A549 (cell line): ENCODE data around the gene ADK. TPM values are rescaled to one million over a fixed set of nuclear protein-coding genes. Genes with fewer than 3 reads are reported as not detected.

Source experiments
- ATAC-seq, 2 experiments: fragments of 200-7000 bp in 1 of 2; fragments of >200 bp in 1 of 2; cut with Nextera tagmentation in 1 of 2; cut with Tn5 transposase in 1 of 2; 3 replicates each; pipeline versions ENCODE4 v1.8.0 to v1.9.1; 2018 to 2020; ENCODE audit warnings: mild to moderate bottlenecking in 1 of 2, moderate library complexity in 1 of 2
- CTCF ChIA-PET: fragments of 300-600 bp; sonication (Branson Sonifier 250); formaldehyde crosslinking; extraction: SDS; loops from one replicate; lab custom pipeline; 2021; ENCODE audit warnings: antibody characterized with exemption, inconsistent platforms; lab: Yijun Ruan, JAX
- POLR2A ChIA-PET: fragments of 350-600 bp; formaldehyde crosslinking; extraction: SDS; loops from one replicate; lab custom pipeline; 2021; ENCODE audit warnings: antibody characterized with exemption, inconsistent platforms; lab: Yijun Ruan, JAX
- DNase-seq, 2 experiments: peaks; one replicate each; pipeline versions ENCODE4 v3.0.0 to v3.0.0-alpha.2; 2011 to 2016; ENCODE audit warnings: low read depth in 1 of 2, low spot score in 1 of 2
- FAIRE-seq: peaks from 2 replicates; lab custom pipeline; 2011; peaks lifted over from hg19 to GRCh38; lab: Jason Lieb, UNC
- H3K27ac ChIP-seq, 2 experiments: fragments of >200 bp; sonication (Bioruptor Twin); formaldehyde crosslinking; 3 replicates each; pipeline ENCODE4 v1.5.1; 2016 to 2017
- H3K4me1 ChIP-seq: fragments of >200 bp; sonication (Bioruptor Twin); formaldehyde crosslinking; 3 replicates; pipeline ENCODE4 v1.6.1; 2016
- H3K4me2 ChIP-seq: fragments of >200 bp; sonication (Bioruptor Twin); formaldehyde crosslinking; 3 replicates; pipeline ENCODE4 v1.6.1; 2016
- H3K4me3 ChIP-seq: fragments of >200 bp; sonication (Bioruptor Twin); formaldehyde crosslinking; 3 replicates; pipeline ENCODE4 v1.5.1; 2016
- H3K9me3 ChIP-seq: fragments of >200 bp; sonication (Bioruptor Twin); formaldehyde crosslinking; 3 replicates; pipeline ENCODE4 v1.6.1; 2016
- CBX2 ChIP-seq: fragments of 200-600 bp; sonication (generic); IDR thresholded peaks from 2 replicates; pipeline ENCODE4 v1.6.1; 2016; ENCODE audit warnings: low read depth, mild to moderate bottlenecking, borderline replicate concordance
- CBX8 ChIP-seq: fragments of 200-600 bp; sonication (generic); IDR thresholded peaks from 2 replicates; pipeline ENCODE4 v1.6.1; 2016
- CHD2 ChIP-seq: fragments of 150-350 bp; IDR thresholded peaks from 2 replicates; pipeline ENCODE4 v1.6.1; 2014; ENCODE audit warnings: low read length; ENCODE audit not compliant: partially characterized antibody
- CTCF ChIP-seq: fragments of >200 bp; sonication (Bioruptor Twin); formaldehyde crosslinking; IDR thresholded peaks from 3 replicates; pipeline ENCODE4 v1.5.1; 2016
- EHMT2 ChIP-seq: fragments of 200-600 bp; sonication (generic); IDR thresholded peaks from 2 replicates; pipeline ENCODE4 v1.6.1; 2016; ENCODE audit warnings: antibody characterized with exemption, low read depth, mild to moderate bottlenecking, moderate library complexity
- ELK1 ChIP-seq: fragments of 150-350 bp; IDR thresholded peaks from 2 replicates; pipeline ENCODE4 v1.6.1; 2014; ENCODE audit warnings: low read depth, mild to moderate bottlenecking, low read length
- EP300 ChIP-seq, 2 experiments: fragments of >200 bp; sonication (Bioruptor Twin); formaldehyde crosslinking; IDR thresholded peaks; 2 replicates in 1 of 2; 3 replicates in 1 of 2; pipeline ENCODE4 v1.6.1; 2016 to 2017
- ESRRA ChIP-seq: fragments of 150-350 bp; IDR thresholded peaks from 2 replicates; pipeline ENCODE4 v1.6.1; 2014; ENCODE audit warnings: mild to moderate bottlenecking, low read length, borderline replicate concordance
- GATA3 ChIP-seq: IDR thresholded peaks from 2 replicates; pipeline ENCODE4 v1.6.1; 2012; ENCODE audit warnings: borderline replicate concordance
- HDAC2 ChIP-seq: fragments of 200-600 bp; sonication (generic); IDR thresholded peaks from 2 replicates; pipeline ENCODE4 v1.6.1; 2016
- HEYL ChIP-seq: fragments of 250-450 bp; sonication (Bioruptor Pico); IDR thresholded peaks from 2 replicates; pipeline ENCODE4 v1.8.0; 2021; ENCODE audit warnings: mild to moderate bottlenecking, moderate library complexity
- HOXB5 ChIP-seq: fragments of 250-450 bp; sonication (Bioruptor Pico); IDR thresholded peaks from 2 replicates; pipeline ENCODE4 v1.5.0; 2020; ENCODE audit warnings: mild to moderate bottlenecking, moderate library complexity
- MAX ChIP-seq: IDR thresholded peaks from 2 replicates; pipeline ENCODE4 v1.6.1; 2012
- MYC ChIP-seq: IDR thresholded peaks from 2 replicates; pipeline ENCODE4 v1.6.1; 2012; ENCODE audit warnings: mild to moderate bottlenecking, inconsistent platforms, low read length, improper control_type of control experiment, borderline replicate concordance
- NFE2L2 ChIP-seq: fragments of 150-350 bp; conservative IDR thresholded peaks from 2 replicates; pipeline ENCODE4 v1.6.1; 2014; ENCODE audit warnings: low read length
- PBX3 ChIP-seq: IDR thresholded peaks from 2 replicates; pipeline ENCODE4 v1.6.1; 2012
- POLR2AphosphoS2 ChIP-seq: conservative IDR thresholded peaks from 2 replicates; pipeline ENCODE4 v1.6.1; 2012; ENCODE audit warnings: low read length, improper control_type of control experiment, inconsistent platforms
- RNF2 ChIP-seq: fragments of 200-600 bp; sonication (generic); IDR thresholded peaks from 2 replicates; pipeline ENCODE4 v1.6.1; 2016; ENCODE audit warnings: low read depth, mild to moderate bottlenecking, antibody characterized with exemption, moderate library complexity, borderline replicate concordance
- SMC3 ChIP-seq: fragments of >200 bp; sonication (Bioruptor Twin); formaldehyde crosslinking; IDR thresholded peaks from 3 replicates; pipeline ENCODE4 v1.6.1; 2018; ENCODE audit warnings: inconsistent platforms
- SREBF2 ChIP-seq: fragments of 450-650 bp; IDR thresholded peaks from 2 replicates; pipeline ENCODE4 v1.6.1; 2014; ENCODE audit warnings: mild to moderate bottlenecking, moderate library complexity
- TFCP2L1 ChIP-seq: fragments of 250-450 bp; sonication (Bioruptor Pico); IDR thresholded peaks from 2 replicates; pipeline ENCODE4 v1.5.0; 2021; ENCODE audit warnings: mild to moderate bottlenecking
- ZFP36 ChIP-seq: fragments of 450-650 bp; IDR thresholded peaks from 2 replicates; pipeline ENCODE4 v1.6.1; 2014; ENCODE audit warnings: borderline replicate concordance; ENCODE audit not compliant: partially characterized antibody
- ZSCAN20 ChIP-seq: fragments of 250-450 bp; sonication (Bioruptor Pico); IDR thresholded peaks from 2 replicates; pipeline ENCODE4 v1.8.0; 2022; ENCODE audit warnings: mild to moderate bottlenecking, moderate library complexity
- WGBS: methylation state at CpG from one replicate; pipeline ENCODE4 v1.1.6; 2017; ENCODE audit errors: missing lambda C conversion rate; 5-methylcytosine and 5-hydroxymethylcytosine counted together
- polyA plus RNA-seq, 4 experiments: library from polyadenylated mRNA; depleted of rRNA in 3 of 4; stranded (reverse); fragments of >200 nt; fragmentation: RNase III in 1 of 4; extraction: RNeasy Plus Mini Kit Qiagen cat#74134 plus additional on column Dnase treatment in 1 of 4; gene quantifications; 2 replicates in 3 of 4; 3 replicates in 1 of 4; pipeline ENCODE4 v1.2.3, GENCODE V29; 2011 to 2017

The ADK gene
- polyA plus RNA-seq, 2 of the 4 experiments (the other 2 are of a cell fraction): 35.8 to 40.7 TPM

GRCh38 chr10:74433993-74434392 is 283.0 kb downstream of the ADK start:
- no peak overlapping the region for H3K4me3 ChIP-seq
- CTCF ChIA-PET: no interaction called here
- ATAC-seq: no peak
- POLR2A ChIA-PET: no interaction called here
- DNase-seq: no peak
- H3K9me3 ChIP-seq: no peaks in the 10 kb centered on the region
- no peak overlapping the region for H3K4me2 ChIP-seq
- no peak overlapping the region for H3K27ac ChIP-seq
- H3K4me1 ChIP-seq: peaks cover 31% of the 10 kb centered on the region
- 84% methylated on average over 1 of the region's 1 CpG for WGBS
- no peak for TF ChIP-seq ZSCAN20 (CRISPR knock-in tag)
- TF ChIP-seq NFE2L2: no peak
- no peak for TF ChIP-seq SMC3
- no peak for TF ChIP-seq RNF2
- no peak for TF ChIP-seq PBX3
- TF ChIP-seq EHMT2: no peak
- no peak for TF ChIP-seq HDAC2
- TF ChIP-seq POLR2AphosphoS2: no peak
- no peak for TF ChIP-seq CTCF
- TF ChIP-seq MYC: no peak
- no peak for TF ChIP-seq MAX
- no peak for TF ChIP-seq SREBF2
- TF ChIP-seq GATA3: no peak
- no peak for TF ChIP-seq CBX2
- TF ChIP-seq TFCP2L1 (CRISPR knock-in tag): no peak
- no peak for TF ChIP-seq ZFP36
- no peak for TF ChIP-seq ELK1
- no peak for FAIRE-seq

- H3K27ac ChIP-seq: no peak overlapping the region
- DNase-seq (no peak), FAIRE-seq (no peak), ATAC-seq (no peak)
- H3K9me3 ChIP-seq: no peaks in the 10 kb centered on the region
- H3K4me1 ChIP-seq: peaks cover 31% of the 10 kb centered on the region
- POLR2A ChIA-PET: no interaction called here
- CTCF ChIA-PET: no interaction called here
- WGBS: 90% methylated on average over 1 of the region's 1 CpG
- no peak overlapping the region for H3K4me3 ChIP-seq
- TF ChIP-seq CHD2 (no peak), EP300 (IDR thresholded peaks at IDR 0.05) (no peak), HEYL (CRISPR knock-in tag) (no peak), HOXB5 (CRISPR knock-in tag) (no peak), SMC3 (no peak)
- no peak overlapping the region for H3K4me2 ChIP-seq
Observed at GRCh38 chr10:74434547-74434946, 283.5 kb downstream of the ADK start.

- ATAC-seq: no peak
- 89% methylated on average over 3 of the region's 3 CpGs for WGBS
- DNase-seq: no peak
- no peaks in the 10 kb centered on the region for H3K9me3 ChIP-seq
- H3K4me3 ChIP-seq: no peak overlapping the region
- TF ChIP-seq EHMT2 (no peak), CBX8 (no peak), ESRRA (no peak)
- TF ChIP-seq, all 56 proteins: peak for 0
- FAIRE-seq: no peak
- POLR2A ChIA-PET: no interaction called here
- Histone ChIP-seq H3K27ac (no peak overlapping the region), H3K4me1 (peaks cover 31% of the 10 kb centered on the region), H3K4me2 (no peak overlapping the region; the same call in 2 of the 3 replicates)
- CTCF ChIA-PET: no interaction called here
Observed at GRCh38 chr10:74436523-74437170, 285.6 kb downstream of the ADK start.
